ENCODE data around the gene YBX2.

- TF ChIP-seq CTCF (IDR thresholded peaks at IDR 0.05; ENCODE audit: low read depth, low read length) (no peak), POLR2A (IDR thresholded peaks at IDR 0.05; ENCODE audit: extremely low read depth, insufficient read length) (no peak), MYC (IDR thresholded peaks at IDR 0.05; ENCODE audit: low read depth, low read length) (no peak), MAX (IDR thresholded peaks at IDR 0.05; ENCODE audit: low read depth, low read length) (no peak)
Observed at GRCh38 chr17:7292194-7292593, 2.2 kb downstream of the YBX2 start.
